Hepatocyte (in vitro differentiated cells): ENCODE data around the gene GTF3C2.

Source experiments
- EZH2phosphoT487 ChIP-seq: fragments of 200-600 bp; sonication (generic); IDR thresholded peaks from one replicate; pipeline ENCODE4 v1.6.1; 2018; ENCODE audit warnings: antibody characterized with exemption, mild to moderate bottlenecking, low read depth, moderate library complexity; ENCODE audit not compliant: unreplicated experiment, severe bottlenecking
- TF ChIP-seq, protein P1 (sequence below): fragments of 200-600 bp; sonication (generic); IDR thresholded peaks from 2 replicates; pipeline ENCODE4 v1.5.1; 2016; ENCODE audit warnings: antibody characterized with exemption, mild to moderate bottlenecking; ENCODE audit not compliant: poor library complexity

DNA sequence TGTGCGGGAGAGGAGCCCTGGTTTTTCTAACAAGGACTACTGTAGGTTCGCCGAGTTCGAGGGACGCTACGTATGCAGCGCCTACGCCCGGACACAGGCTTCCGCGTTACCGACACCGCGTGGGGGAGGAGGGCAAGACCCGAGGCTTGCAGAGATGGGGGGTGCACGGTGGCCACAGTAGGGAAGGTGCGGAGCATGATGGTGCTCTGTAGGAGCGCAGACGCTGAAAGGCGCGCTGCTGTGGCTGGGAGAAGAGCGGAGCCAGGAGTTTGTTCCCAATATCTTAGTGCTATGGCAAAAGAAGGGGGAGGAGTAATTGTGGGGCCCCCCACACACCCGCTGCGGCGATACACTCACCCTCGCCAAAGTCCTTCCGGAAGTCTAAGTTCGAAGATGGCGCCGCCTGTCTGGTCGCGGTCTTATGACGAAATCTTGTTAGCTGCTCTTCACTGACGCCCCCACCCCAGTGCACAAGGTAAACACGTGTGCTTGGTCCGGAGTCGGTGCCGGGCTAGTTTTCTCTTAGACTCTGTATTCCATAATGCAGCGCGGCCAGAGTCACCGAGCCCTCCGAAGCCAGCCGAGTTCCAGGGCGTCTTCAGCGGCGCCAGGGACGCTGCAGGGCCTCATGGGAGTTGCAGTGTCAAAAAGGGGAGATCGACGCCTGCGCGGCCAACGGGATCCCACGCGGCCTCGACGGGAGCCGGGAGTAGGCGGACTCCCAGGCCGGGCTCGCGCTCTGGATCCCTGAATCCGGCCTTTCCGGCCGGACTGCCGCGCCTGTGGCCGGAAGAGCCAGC, at the start of gene GTF3C2:
- TF ChIP-seq, protein P1, sequence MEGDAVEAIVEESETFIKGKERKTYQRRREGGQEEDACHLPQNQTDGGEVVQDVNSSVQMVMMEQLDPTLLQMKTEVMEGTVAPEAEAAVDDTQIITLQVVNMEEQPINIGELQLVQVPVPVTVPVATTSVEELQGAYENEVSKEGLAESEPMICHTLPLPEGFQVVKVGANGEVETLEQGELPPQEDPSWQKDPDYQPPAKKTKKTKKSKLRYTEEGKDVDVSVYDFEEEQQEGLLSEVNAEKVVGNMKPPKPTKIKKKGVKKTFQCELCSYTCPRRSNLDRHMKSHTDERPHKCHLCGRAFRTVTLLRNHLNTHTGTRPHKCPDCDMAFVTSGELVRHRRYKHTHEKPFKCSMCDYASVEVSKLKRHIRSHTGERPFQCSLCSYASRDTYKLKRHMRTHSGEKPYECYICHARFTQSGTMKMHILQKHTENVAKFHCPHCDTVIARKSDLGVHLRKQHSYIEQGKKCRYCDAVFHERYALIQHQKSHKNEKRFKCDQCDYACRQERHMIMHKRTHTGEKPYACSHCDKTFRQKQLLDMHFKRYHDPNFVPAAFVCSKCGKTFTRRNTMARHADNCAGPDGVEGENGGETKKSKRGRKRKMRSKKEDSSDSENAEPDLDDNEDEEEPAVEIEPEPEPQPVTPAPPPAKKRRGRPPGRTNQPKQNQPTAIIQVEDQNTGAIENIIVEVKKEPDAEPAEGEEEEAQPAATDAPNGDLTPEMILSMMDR: no peak
- no peak for TF ChIP-seq EZH2phosphoT487
